ENCODE measurements around the gene GALNT6.

The GALNT6 gene, protein sequence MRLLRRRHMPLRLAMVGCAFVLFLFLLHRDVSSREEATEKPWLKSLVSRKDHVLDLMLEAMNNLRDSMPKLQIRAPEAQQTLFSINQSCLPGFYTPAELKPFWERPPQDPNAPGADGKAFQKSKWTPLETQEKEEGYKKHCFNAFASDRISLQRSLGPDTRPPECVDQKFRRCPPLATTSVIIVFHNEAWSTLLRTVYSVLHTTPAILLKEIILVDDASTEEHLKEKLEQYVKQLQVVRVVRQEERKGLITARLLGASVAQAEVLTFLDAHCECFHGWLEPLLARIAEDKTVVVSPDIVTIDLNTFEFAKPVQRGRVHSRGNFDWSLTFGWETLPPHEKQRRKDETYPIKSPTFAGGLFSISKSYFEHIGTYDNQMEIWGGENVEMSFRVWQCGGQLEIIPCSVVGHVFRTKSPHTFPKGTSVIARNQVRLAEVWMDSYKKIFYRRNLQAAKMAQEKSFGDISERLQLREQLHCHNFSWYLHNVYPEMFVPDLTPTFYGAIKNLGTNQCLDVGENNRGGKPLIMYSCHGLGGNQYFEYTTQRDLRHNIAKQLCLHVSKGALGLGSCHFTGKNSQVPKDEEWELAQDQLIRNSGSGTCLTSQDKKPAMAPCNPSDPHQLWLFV
- long read RNA-seq, donor 1 = 0 reads
- long read RNA-seq, donor 2 = 0 reads
- long read RNA-seq, donor 3 = 0 reads
- long read RNA-seq, donor 4 = 0 reads
- long read RNA-seq, donor 5 = 0 reads
- long read RNA-seq, donor 6 = 0 reads
- long read RNA-seq, donor 7, partial matches to known transcripts = 0 of 2 reads
- long read RNA-seq, donor 7, other reads (novel, unspliced or antisense) = 0 of 2 reads
- long read RNA-seq, donor 8 = 0 reads

DNA sequence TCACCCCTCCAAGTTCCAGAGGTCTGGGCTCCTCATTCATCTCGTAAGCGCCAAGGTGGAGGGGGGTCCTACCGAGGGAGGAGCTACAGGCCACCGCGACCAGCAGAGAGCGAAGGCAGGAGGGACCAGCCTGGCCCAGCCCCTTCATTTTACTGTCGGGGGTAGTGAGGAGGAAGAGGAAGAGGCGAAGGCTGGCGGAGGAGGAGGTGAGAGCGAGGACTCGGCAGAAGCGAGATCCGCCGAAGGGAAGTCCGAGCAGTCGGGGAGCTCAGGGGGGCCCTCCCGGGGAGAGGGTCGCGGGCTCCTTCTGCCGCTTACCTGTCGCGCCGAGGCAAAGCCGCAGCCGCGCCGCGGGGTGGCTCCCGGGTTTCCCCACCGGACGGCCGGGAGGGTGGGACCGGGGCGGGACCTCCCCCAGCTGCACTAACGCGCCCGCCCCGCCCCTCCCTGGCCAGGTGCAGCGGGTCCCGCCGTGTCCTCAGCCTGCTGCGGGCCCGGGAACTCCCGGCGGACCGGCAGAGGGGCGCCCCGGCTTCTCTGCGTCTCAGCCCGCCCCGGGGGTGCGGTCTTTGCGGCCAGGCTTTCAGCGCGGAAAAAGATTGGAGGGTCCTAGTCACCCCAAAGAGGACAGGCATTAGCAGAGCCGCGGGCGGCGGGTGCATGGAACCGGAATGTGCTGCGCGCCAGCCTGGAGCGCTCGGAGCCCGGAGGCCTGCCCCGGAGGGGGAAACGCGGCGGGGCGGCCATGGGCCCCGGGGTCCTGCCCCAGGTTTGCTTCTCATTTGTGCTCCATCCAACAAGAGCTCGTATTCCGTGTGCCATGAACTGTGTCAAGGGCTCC, at the start of gene GALNT6:
TSS of gene GALNT6 (minus strand) at position 124 of the 841 bp plus-strand sequence. CDS start 11,625 bp downstream, outside the sequence.
- peak; percentile 77 for DNase-seq

DNA sequence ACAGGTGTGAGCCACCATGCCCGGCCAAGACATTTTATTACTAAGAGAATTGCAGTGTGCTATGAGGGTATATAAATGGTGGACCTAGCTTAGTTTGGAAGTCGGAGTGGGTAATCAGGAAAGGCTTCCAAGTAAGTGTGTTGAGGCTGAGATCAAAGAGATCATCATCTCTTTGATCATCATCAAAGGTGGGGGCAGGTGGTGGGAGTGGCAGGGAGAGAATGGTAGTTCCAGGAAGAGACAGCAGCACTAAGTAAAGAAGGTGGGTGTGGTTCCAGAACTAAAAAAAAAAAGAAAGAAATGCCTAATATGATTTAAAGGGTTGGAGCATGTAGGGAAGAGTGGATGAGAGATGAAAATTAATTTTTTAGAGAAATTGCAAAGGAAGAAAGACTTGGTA, 48.1 kb upstream of the GALNT6 start:
- no peak for DNase-seq

DNA sequence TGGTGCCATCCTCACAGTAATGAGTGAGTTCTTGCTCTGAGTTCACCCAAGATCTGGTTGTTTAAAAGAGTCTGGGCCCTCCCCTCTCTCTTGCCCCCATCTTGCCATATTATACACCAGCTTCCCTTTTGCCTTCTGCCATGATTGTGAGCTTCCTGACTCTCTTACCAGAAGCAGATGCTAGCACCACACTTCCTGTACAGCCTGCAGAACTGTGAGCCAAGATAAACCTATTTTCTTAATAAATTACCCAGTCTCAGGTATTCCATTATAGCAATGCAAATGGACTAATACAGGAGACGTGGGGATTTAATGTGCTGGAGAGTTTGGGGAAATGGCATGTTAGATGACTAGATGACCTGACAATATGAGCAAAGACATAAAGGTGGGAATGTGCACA, 46.2 kb upstream of the GALNT6 start:
- no peak for DNase-seq

DNA sequence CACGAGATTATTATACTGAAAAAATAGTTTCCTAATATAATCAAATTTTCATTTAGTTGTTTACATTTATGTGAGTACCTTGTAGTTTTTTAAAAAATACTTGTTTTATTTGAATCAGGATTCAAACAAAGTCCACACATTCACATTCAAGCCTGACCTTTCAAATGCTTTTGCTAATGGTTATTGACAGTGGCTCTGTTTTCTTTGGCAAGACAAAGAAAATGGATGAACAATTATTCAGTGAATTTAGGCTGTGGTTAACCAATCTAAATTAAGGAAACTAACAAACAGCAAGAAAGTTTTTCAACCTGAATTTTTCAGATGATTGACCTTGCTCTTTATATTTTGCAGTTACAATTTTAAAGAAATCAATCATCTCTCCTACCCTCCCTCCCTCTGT, 43.1 kb upstream of the GALNT6 start:
- DNase-seq = no peak

DNA sequence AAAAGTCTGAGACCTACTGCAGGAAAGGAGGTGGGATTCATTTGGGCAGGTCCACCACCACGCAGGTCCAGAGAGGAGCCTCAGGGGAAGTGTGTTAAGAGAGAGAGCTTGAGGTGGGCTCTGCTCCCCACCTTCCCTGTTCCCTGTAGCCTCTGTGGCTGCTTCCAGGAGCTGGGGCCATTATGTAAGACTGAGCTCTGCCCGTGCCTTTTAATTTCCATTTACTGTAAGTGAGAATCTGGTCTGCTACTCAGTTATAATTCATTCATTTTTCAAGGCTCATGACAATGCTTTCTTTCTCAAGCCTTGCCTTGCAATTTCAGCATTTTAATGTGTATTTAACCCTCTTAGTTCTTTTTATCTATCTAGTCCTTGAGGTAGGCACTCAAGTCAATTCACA, 41.7 kb upstream of the GALNT6 start:
- DNase-seq = no peak

DNA sequence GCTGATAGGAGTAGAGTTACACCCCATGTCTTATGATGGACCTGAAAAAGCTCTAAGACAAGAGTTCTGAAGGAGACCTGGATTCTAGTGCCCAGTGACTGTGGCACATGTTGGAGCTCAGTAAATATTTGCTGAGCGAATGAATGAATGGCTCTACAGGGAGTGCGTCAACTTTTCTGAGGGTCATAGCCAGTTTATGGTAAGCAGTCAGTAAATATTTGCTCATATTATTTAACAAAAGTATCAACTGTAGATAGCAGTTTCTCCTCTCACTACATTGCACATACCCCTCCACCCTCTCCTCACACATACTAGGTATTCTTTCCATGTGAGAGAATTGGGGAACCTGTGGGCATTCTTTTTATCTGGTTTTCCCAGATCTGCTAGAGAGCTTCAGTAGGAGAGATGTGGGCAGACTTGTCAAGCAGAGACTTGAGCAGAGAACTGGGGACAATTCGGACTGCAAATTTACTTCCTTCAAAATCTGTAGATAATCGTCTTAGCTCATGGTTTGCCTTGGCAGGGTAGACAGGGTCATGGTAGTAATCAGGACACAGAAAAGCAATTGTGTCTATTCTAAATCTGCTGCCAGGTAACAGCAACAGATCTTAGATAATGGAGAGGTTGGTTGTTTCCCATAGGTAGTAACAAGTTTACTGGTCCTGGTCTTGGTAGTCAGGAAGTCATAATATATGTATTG, 39.1 kb upstream of the GALNT6 start:
- no peak for DNase-seq

DNA sequence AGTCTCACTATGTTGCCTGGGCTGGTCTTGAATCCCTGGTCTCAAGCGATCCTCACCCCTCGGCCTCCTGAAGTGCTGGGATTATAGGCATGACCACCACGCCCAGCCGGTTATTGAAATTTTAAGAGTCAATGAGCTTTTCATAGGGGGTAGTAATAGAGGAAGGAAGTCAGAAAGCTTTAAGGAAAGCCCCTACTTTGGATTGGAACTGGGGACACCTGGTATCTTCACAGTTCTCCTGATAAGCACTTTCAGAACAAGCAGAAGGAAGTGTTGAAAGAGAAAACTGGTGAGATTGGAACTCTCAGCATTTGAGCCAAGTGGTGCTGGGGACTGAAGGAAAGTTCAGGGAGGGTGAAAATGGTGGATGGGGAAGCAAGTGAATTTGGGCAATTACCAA, 38.5 kb upstream of the GALNT6 start:
- no peak for DNase-seq

DNA sequence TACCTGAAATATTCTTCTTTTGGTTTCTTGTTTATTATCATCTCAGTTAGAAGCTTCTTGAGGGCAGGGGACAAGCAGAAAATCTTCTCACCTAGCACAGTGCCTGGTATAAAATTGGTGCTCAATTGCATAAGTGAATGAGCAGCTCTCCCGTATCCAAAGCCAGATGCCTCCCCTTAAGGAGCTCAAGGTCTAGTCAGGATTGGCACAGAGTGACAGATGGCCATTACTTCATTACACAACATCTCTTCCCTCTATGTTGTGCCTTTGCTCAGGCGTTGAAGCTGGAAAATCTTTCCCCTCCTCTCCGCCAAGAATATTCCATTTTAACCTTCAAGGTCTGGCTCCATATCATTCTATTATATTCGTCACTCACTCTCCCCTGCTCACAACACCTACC, 37.0 kb upstream of the GALNT6 start:
- no peak for DNase-seq

DNA sequence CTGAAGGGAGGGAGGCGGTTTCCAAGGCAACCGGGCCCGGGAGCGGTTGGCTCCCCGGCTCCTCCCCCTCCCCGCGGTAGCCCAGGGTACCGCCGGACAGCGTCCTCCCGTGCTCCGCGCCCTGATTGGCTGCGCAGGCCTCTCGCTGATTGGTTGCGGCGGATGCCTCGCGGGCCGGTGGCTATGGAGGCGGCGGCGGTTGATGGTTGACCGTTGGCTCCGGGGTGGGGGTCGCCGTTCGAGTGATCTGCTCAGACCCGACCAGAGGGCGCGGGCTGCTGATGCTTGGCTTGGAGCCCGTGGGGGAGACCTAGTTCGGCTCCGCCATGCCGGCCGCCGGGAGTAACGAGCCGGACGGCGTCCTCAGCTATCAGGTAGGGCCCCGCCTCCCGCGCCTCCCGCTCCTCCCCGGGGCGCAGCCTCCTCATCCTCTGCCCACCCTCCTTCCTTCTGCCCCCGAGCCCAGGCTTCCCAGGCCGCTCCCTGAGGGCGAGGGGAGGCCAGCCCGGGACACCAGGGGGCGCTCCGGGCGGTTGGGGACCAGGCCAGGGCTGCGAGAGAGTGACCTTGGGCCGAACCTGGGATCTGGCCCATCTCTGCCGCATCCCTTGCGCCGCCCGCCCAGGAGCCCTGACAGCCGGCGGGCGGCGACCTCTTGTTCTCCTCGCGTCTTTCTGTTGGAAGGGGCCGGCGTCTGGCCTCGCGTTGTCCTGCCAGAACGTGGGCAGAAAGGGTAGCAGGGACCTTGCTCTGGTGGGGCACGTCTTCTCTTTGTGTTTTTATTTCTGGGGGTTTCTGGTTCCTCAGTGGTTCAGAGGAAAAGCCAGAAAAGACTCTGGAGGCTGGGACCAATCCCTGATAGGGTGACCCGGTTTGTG, 33.7 kb upstream of the GALNT6 start, which contains the start of gene SLC4A8:
TSS of gene SLC4A8 (plus strand) at position 170 of the 878 bp plus-strand sequence. CDS start at position 327, 157 bp downstream.
- DNase-seq = peak; percentile 91

DNA sequence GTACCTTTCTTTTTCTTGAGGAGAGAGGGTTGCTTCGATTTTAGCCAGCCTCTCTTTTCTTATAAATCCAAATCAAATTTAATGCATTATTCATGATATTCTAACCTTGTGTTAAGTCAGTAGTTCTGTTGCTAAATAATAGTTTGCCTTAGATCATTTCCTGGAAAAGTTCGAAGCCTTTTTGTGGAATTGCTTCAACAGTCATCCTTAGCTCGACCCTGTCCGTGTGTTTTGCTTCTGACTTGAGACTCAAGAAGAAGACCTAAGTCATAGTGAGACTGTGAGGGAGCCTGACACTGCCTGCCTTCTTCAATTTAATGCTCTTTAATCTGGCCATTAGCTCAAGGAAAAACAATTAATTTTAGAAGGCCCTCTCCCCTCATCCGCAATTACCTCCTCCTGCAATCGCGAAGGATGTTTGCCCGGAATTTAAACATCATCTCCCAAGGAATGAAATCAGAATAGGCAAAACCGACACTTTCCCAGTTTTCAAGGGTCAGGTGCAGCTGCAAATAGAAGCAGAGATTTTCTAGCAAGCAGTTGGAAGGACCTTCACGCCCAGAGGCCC, 33.0 kb upstream of the GALNT6 start:
- DNase-seq = no peak

DNA sequence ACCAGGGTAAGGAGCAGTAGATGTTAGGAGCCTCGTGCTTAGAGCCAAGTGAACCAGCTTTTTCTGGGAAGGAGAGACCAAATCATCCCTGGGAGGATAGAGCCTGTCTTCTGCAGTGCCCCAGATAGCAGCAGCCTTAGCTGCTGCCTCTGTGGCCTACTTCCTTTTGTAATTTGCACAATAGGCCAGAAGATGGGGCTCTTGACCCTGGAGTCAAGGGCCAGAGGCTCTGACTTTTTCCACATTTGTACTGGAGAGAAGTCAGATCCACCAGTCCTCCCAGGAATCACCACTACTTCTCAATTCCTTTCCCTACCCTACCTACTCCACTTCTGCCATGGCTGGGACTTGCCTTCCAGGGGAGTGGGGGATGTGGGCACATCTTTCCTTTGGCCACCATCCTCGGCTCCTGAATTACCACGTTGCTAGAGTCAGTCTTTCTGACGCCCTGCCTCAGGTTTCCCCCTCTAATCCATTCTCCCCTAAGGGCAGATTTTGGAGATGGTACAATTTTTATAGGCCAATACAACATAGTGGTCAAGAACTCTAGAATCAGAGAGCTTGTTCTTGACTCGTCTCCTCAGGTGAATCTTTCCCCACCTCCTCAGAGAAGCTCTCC, 30.2 kb upstream of the GALNT6 start:
- DNase-seq = peak; percentile 34

DNA sequence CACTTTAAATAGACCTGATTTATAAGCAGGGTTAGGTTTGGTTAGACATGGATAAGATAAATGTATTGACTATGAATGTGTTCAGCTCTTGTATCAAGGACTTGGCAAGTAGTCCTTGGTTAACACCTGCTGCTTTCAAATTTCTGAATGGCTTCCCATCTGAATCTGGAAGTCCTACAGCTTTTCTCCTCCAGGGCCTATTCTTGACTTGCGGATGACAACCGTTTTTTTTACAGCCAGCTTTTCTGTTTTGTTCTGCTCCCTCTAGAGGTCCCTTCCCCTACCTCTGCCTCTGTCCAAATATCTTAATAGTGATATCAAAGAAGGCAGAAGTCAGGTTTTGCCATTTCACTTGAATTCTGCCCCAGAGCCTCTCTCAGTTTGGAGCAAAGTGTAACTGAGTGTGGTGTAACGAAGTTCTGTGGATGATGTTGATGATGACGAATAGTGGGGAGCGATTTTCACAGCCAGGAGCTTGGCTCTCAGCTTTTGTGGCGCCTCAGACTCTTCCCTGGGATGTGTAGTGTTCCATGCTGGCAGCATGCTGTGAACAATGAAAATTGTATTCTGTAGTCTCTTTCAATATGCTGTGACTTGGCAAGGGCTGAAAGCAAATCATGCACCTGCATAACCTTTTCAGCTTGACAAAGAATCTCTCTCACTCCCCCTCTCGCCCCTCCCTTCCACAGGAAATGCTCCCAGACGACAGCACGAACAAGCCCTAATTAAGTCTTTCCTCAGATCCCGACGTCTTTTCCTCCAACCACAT, 28.4 kb upstream of the GALNT6 start:
- DNase-seq = no peak

DNA sequence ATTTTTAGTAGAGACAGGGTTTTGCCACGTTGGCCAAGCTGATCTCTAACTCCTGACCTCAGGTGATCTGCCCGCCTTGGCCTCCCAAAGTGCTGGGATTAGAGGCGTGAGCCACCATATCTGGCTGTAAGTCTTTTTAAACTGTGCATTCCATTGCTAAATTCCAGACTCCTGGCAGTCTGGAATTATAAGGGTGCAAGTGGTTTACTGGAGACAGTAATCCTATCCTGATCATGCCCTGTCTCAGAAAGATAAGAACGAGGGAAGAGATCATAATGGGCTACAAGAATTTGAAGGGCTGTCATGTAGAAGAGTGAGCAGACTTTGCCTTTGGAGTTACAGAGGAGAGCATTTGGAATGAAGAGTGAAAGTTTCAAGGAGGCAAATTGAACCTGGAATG, 26.6 kb upstream of the GALNT6 start:
- no peak for DNase-seq

DNA sequence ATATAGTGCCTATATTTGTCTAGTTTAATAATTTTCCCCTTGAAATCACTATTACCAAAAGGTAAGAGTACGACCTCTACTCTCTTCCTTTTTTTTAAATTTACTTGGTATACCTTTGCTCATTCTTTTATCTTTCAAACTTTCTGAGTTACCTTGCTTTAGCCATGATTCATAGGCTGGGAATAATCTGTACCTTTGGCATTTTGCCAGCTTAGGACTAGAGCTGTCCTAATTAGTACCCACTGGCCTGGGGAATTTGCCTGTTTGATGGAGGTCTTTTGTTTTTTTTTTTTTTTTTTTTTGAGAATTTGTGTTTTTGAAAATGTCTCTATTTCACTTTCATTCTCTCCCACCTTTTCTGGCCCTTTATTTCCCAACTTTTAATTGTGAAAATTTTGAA, 24.7 kb upstream of the GALNT6 start:
- DNase-seq = no peak

DNA sequence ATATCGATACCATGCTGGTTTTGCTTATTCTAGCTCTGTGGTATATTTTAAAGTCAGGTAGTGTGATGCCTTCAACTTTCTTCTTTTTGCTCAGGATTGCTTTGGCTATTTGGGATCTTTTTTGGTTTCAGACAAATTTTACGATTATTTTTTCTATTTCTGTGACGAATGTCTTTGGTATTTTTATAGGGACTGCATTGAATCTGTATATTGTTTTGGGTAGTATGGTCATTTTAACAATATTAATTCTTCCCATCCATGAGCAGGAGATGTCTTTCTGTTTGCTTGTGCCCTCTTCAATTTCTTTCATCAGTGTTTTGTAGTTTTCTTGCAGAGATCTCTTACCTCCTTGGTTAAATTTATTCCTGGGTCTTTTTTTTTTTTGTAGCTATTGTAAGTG, 22.6 kb upstream of the GALNT6 start:
- no peak for DNase-seq

DNA sequence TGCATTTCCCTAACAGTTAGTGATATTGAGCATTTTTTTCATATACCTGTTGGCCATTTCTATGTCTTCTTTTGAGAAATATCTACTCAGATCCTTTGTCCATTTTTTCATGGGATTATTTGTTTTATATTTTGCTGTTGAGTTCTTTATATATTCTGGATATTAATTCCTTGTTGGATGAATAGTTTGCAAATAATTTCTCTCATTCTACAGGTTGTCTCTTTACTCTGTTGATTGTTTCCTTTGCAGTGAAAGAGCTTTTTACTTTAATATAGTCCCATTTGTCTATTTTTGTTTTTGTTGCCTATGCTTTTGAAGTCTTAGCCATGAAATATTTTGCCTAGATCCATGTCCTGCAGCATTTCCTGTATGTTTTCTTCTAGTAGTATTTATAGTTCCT, 21.9 kb upstream of the GALNT6 start:
- DNase-seq = no peak

DNA sequence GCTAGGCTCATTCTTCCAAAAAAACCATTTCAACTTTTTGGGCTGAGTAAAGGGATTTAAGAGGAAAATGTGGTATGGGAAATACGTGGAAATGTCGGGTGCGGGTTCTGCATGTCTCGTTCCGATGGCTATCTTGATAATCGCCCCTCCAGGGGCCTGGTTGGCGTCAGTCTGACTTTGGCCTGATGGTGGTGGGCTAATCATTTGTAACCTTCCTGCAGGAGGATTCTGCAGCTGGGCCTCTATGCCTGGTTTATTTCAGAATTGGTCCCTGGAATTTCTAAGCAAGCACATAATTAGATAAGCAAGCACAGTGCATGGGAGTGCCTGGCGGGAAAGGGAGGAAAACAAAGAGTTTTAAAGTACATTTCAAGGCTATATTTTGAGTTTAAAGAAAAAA, 18.6 kb upstream of the GALNT6 start:
- no peak for DNase-seq

DNA sequence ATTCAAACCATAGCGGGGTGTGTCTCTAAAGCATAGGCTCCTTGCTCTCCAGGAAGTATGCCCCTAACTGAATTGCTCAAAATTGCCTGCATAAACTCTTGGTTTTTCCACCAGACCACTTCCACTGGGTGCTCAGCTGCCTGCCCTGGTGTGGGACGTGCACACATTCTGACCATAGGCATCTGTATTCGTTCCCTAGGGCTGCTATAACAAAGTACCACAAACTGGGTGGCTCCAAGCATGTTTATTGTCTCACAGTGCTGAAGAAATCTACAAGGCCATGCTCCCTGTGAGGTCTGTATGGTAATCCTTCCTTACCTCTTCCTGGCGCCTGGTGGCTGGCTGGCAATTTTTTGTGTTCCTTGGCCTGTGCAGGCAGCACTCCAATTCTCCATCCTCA, 16.4 kb upstream of the GALNT6 start:
- DNase-seq = no peak

DNA sequence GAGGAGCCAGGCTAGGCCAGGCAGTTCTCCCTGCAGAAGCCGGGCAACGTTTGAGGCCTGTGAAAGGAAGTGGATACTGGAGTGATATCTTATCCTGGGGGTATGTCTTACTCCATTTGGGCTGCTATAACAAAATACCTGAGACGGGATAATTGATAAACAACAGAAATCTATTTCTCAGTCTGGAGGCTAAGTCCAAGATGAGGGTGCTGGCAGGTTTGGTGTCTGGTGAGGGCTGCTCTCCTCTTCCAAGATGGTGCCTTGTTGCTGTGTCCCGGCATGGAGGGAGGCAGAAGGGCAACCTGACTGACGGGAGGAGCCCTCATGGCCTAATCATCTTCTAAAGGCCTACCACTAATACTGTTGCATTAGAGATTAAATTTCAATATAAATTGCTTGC, 15.7 kb upstream of the GALNT6 start:
- no peak for DNase-seq
